ENCODE data around the gene ZNF831.

GRCh38 chr20:59117526-59117925, 46.1 kb upstream of the ZNF831 start:
- TF ChIP-seq EZH2 (IDR thresholded peaks at IDR 0.05; ENCODE audit: borderline replicate concordance, low read depth, low read length, severe bottlenecking) (no peak), CTCF (IDR thresholded peaks at IDR 0.05; ENCODE audit: borderline replicate concordance, extremely low read depth, low read length, poor library complexity, severe bottlenecking) (no peak)
